Hepatocyte (in vitro differentiated cells): ENCODE results near the gene STIM1.

Experiments used
- EZH2 ChIP-seq: fragments of 200-600 bp; sonication (generic); IDR thresholded peaks from 2 replicates; pipeline ENCODE4 v1.6.1; 2016; ENCODE audit warnings: antibody characterized with exemption, mild to moderate bottlenecking, borderline replicate concordance
- TF ChIP-seq, protein P1 (sequence below): fragments of 200-600 bp; sonication (generic); IDR thresholded peaks from 2 replicates; pipeline ENCODE4 v1.5.1; 2016; ENCODE audit warnings: antibody characterized with exemption, mild to moderate bottlenecking; ENCODE audit not compliant: poor library complexity

DNA sequence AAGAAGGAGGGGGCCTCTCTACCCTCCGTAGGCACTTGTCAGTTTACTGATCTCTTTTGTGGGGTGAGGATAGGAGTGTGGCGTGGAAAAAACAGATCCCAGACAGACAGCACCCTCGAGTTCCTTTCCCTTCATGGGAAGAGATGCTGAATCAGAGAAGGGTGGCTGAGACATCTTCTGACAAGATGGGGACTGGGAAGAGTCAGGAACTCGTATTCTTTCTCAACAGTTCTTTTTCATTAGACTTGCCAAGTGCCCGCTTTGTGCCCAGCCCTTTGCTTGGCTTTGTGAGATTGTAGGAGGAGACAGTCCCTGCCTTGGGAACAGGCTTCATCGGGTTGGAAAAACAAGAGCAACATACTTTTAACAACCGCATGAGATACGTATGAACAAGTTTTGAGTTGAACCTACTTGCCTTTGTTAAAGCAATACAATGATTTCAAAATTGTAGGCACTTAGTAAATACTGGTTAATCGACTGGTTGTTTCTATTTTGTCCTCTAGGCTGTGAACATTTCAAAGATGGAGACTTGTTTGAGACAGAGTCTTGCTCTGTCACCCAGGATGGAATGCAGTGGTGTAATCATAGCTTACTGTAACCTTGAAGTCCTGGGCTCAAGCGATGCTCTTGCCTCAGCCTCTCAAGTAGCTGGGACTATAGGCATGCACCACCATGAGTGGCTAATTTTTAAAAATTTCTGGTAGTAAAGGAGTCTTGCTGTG lies 240.2 kb downstream of the STIM1 start:
- TF ChIP-seq, protein P1, sequence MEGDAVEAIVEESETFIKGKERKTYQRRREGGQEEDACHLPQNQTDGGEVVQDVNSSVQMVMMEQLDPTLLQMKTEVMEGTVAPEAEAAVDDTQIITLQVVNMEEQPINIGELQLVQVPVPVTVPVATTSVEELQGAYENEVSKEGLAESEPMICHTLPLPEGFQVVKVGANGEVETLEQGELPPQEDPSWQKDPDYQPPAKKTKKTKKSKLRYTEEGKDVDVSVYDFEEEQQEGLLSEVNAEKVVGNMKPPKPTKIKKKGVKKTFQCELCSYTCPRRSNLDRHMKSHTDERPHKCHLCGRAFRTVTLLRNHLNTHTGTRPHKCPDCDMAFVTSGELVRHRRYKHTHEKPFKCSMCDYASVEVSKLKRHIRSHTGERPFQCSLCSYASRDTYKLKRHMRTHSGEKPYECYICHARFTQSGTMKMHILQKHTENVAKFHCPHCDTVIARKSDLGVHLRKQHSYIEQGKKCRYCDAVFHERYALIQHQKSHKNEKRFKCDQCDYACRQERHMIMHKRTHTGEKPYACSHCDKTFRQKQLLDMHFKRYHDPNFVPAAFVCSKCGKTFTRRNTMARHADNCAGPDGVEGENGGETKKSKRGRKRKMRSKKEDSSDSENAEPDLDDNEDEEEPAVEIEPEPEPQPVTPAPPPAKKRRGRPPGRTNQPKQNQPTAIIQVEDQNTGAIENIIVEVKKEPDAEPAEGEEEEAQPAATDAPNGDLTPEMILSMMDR = no peak
- no peak for TF ChIP-seq EZH2
